Skin epidermis (tissue), 12 donors: Measurements from ENCODE around the gene TRIP12.
"Not testable (repeated sequence)": the region's sequence is repeated elsewhere in the genome, so short reads cannot be mapped to it uniquely, and the experiment has no call there.

ENCODE experiments used
- H3K27ac ChIP-seq, 21 experiments: fragments of 200-600 bp; sonication (generic) in 11 of 21; one replicate each; pipeline ENCODE4 v1.5.0; 2020; ENCODE audit warnings: mild to moderate bottlenecking in 3 of 21, inconsistent platforms in 2 of 21, moderate library complexity in 2 of 21
- H3K4me3 ChIP-seq, 7 experiments: fragments of 200-600 bp; sonication (generic) in 2 of 7; one replicate each; pipeline ENCODE4 v1.5.0; 2020; ENCODE audit warnings: inconsistent platforms in 2 of 7, mild to moderate bottlenecking in 2 of 7, moderate library complexity in 1 of 7

TRIP12 gene

DNA sequence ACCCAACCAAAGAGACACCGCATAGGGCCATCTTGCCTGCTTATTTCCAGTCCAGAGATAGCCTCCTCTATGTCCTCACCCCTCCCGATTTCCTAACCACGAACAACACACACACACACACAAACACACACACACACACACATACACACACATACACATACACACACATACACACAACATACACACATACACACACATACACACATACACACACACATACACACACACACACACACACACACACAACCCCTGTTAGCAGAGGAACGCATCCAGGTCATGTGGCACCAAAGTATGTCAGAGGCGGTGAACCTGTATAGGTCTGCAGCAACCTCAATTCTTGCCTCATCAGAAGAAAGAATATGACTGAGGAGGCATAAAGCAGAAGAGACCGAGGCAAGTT is 188.9 kb downstream of the TRIP12 start:
- no peak overlapping the region for H3K4me3 ChIP-seq
- H3K27ac ChIP-seq: no peak overlapping the region

DNA sequence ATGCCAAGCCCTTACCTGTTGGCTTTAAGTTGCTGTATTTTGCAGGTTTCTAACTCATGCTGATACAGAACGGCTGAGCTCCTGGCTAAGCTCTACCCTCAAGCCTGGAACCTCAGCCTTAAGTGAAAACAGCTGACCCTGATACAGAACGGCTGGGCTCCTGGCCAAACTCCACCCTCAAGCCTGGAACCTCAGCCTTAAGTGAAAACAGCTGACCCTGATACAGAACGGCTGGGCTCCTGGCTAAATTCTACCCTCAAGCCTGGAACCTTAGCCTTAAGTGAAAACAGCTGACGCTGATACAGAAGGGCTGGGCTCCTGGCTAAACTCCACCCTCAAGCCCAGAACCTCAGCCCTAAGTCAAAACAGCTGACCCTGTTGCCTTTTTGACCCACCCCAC is 189.9 kb downstream of the TRIP12 start:
- no peak overlapping the region for H3K4me3 ChIP-seq

DNA sequence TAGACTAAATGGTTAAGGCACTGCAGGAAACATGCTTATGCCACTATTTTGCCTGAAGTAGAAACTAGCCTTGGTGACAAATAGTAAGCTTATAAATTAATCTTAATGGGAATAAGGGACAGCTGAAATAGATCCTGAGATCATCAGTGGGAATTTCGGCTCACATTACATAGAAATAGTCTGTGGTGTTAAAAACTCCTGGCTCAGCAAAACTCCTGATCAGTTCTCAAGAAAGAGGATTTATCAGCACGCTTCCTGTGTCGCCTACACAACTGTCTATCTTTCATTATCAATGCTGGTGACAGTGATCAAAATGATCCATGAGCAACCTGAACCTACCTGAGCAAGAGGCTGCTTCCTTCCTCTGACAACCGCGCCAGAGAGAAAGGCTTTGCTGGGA is 190.4 kb downstream of the TRIP12 start:
- H3K27ac ChIP-seq: no peak overlapping the region
- no peak overlapping the region for H3K4me3 ChIP-seq

More for the DNA sequence above, 189.9 kb downstream of the TRIP12 start:
- H3K27ac ChIP-seq: no peak overlapping the region

DNA sequence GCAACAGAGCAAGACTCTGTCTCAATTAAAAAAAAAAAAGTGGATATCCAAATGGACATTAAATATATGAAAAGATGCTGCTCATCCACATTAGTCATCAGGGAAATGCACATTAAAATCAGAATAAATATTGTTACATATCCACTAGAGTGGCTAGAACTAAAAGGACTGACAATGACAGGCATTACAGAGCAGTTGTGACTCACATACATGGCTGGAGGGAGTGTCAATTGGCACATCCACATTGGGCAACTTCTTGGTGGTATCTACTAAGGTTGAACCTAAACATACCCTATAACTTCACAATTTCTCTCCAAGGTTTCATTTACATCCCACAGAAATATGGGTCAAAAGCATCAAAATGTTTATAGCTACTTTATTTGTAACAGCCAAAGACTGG is 193.4 kb downstream of the TRIP12 start:
- H3K4me3 ChIP-seq: no peak overlapping the region
- H3K27ac ChIP-seq: no peak overlapping the region

DNA sequence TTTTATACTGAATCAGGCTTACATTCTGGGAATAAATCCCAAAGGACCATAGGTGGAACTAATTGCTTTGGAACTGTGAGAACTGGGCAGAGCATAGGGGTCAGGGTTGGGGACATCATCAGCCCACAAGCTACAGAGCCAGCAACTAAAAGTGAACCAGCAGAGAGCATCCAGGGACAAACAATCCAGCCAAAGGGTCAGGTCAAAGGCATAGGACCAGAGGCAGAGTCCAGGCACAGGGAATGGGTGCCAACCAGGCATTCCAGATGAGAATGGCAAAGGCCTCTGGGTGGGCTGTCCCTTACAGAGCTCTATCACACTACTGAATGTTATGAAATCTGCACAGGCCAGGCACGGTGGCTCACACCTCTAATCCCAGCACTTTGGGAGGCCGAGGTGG is 195.2 kb downstream of the TRIP12 start:
- Histone ChIP-seq H3K27ac (no peak overlapping the region), H3K4me3 (no peak overlapping the region)

DNA sequence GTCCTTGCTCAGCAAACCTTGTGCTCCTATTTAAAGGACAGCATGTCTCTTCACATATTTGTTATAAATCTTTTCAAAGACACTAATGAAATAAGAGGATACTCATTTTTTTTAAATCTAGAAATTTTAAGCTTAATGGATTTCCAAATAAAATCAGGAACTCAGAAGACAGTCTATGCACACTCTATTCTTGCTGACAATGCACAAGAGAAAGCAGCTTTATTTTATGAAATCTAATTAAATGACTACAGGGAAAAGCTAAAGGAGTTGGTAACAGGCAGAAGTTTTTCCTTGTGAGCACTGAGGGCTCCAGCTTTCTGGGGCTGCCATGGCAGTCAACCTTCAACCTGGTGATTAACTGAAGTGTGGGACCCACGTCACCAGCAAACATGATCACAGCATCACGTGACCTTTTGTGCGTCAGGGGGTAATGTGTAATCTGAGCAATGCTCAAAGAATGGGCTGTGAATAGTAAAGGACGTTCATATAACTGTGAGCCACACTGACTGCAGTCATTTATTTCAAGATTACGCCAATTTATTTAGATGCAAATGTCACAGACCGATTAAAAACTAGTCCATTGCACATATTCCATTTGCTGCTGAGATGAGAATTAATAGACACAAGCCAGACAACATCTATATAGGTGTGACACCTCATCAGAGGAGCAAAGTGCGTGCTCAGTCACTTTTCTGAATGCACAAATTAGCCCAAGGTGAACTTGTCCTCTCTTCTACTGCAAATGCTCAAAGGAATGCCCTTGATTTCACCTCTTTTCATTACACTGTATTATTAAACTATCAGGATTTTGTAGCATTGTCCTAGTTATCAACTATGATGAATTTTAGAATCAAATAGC is 195.9 kb downstream of the TRIP12 start:
- Histone ChIP-seq H3K27ac (no peak overlapping the region), H3K4me3 (no peak overlapping the region)

DNA sequence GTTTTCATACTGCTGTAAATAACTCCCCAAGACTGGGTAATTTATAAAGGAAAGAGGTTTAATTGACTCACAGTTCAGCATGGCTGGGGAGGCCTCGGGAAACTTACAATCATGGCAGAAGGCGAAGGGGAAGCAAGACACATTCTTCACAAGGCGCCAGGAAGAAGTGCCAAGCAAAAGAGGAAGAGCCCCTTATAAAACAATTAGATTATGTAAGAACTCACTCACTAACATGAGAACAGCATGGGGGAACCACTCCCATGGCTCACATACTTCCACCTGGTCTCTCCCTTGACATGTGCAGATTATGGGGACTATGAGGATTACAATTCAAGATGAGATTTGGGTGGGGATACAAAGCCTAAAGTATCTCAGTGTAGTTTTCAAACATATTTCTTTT is 198.6 kb downstream of the TRIP12 start:
- not testable (repeated sequence) for H3K4me3 ChIP-seq, H3K27ac ChIP-seq

DNA sequence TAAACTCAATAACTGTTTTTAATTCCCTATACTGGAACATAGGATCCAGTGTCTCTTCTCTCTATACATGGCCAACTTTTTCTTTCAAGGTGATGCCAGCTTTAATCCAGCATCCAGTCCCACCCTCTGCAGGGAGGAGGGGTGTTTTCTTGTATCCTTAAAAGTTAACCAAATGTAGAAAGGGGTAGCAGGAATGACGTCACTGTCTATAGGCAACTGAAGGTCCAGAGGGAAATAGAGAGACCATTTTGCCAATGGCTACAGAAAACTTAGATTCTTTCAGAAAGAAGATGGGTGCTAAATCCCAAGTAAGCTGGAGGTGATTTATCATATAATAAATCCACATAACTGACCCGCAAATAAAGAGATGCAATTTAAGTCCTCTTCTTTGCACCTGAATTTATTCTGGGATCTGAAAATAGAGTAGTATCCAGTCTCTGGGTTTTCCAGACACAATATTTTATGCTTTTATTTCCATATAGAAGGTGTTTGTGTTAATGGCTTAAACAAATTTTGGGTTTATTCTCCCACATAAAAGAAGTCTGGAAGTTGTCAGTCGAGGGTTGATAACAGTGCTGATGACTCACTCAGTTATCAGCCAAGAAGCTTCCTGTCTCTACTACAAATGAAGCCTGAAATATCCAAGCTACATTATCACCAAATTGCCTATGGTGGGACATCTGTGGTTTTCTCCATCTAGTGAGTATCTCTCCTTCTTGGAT is 201.7 kb downstream of the TRIP12 start:
- Histone ChIP-seq H3K27ac (no peak overlapping the region), H3K4me3 (no peak overlapping the region)

DNA sequence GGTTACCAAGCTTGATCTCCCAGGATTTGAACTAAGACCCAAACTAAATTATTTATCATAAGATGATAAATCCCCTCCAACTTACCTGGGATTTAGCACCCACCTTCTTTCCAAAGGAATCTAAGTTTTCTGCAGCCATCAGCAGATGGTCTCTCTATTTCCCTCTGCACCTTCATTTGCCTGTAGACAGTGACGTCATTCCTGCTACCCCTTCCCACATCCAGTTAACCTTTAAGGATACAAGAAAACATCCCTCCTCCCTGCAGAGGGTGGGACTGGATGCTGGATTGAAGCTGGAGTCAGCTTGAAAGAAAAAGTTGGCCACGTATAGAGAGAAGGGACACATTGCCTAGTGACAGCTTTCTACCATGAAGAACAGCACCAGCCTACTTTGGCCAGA is 203.8 kb downstream of the TRIP12 start:
- no peak overlapping the region for H3K4me3 ChIP-seq
- no peak overlapping the region for H3K27ac ChIP-seq

DNA sequence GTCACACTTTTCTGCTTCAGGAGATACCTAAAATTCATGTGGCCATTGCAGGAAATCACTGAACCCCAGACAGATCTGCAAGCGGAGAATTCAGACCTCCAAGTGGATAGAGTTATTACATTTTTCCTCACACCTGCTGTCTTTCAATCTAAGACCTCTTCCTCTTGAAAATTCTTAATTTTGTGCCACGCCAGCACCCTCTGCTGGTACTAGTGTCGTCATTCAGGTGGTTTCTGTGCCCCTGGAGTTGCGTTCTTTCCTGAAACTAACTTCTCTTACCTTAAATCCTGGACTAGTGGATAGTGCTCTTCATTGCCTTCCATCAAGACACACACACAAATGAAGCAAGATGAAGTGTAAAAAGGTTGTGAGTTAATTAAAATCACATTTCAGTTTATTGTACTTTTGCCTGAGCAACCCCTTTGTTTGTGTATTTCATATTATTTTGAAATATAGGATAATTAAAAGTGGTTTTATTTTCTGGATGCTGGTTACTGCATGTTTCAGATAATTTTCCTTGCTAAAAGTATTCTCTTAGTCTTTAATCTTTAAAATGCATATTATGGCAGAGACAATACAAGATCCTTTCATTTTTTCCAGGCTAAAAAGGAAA is 205.8 kb downstream of the TRIP12 start:
- no peak overlapping the region for H3K4me3 ChIP-seq

DNA sequence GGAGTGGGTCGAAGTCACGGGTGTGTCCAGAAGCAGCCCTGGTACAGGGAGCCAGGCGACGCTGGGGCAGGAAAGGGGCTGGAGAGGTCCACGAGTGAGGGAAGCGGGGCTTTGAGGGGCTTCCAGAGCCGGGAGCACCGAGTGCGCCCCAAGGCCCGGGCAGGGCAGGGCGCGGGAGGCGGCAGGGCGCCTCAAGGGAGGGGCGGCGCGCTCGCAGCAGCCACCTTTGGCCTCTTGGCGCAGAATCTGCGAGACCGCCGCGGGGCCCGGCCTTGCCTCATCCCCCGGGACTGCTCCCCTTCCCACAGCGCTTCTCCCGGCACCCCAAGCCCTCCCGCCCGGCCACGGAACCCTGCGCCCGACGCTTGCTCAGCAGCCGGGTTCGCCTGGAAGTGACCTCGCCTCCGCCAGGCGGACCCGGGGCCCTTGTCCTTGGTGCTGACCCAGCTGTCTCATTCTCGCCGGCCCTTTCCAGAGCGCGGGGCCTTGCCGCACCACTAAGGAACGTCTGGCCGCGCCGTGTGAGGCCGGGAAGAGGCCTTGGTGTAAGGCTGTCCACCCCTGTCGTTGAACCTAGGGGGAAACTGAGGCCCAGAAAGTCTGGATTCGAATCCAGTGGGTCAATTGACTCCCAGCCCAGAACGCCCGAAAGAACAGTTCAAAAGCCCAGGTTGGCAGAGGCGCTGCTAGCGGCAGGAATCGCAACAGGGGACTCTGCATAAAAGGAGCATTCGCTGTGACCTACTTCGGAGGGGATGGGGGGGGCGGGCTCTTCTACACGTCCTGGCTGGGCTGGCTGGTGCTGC is 206.9 kb downstream of the TRIP12 start:
- peak overlapping the region; percentile 13 to 44 (median 30) for H3K4me3 ChIP-seq
- H3K27ac ChIP-seq: no peak overlapping the region

More for the DNA sequence above, 205.8 kb downstream of the TRIP12 start:
- no peak overlapping the region for H3K27ac ChIP-seq

DNA sequence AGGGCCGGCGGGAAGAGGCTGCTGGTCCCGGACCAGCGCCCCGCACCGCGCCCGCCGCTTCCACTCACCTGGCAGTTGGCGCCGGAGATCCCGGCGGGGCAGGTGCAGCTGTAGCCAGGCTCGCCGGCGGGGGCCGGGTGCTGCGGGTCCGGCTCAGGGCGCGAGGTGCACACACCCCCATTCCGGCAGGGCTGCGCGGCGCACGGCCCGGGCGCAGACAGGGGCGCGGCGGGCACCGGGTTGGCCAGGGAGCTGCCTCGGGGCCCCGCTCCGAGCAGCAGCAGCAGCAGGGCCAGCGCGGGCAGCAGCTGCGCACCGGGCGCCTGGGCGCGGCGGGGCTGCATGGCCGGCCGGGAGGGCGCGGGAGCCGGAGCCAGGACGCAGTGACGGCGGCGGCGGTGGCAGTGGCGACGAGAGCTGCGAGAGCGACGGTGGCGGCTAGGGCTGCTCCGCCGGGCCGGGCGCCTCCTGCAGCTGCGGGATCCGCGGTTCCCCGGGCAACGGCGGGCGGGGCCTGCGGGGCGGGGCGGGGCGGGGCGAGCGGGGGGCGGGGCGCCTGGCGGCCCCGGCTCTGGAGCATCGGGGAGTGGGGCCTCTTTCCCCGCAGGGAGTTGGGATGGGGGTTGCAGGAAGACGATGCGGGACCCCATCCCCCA is 207.6 kb downstream of the TRIP12 start, which contains the start of gene DNER:
DNER (minus strand) TSS at position 476 of the 656 bp plus-strand sequence; CDS start at position 344, 132 bp downstream.
- H3K27ac ChIP-seq: peak within 1 kb of the TSS in 2 of 21 experiments; percentile 9 to 15
- H3K4me3 ChIP-seq: peak within 1 kb of the TSS; percentile 13 to 44 (median 30)
